ENCODE data around the gene ARRB1. TPM values are rescaled to one million over a fixed set of nuclear protein-coding genes. Genes with fewer than 3 reads are reported as not detected.
A peak's percentile ranks its signal among the peaks of the same experiment; 100 is the strongest.

Gene ARRB1
- total RNA-seq (10 to 100 TPM; 37.2 to 57.3 (median 47.3) TPM), total RNA-seq (7.5 to 105 (median 46.7) reads per million in 29 experiments)
- total RNA-seq (2013): 28.4 TPM

DNA sequence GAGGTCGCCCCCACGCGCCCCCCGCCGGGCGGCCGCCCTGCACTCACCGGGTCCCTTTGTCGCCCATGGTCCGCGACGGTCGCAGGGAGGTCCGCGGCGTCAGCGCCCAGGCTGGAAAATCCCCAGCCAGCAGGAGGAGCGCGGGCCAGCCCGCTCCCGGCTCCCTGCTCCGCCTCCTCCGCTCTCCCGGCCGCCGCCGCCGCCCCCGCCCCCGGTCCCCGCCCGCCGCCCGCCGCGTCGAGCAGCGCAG, at the start of gene ARRB1:
Gene ARRB1 (minus strand): TSS at position 121 of the 250 bp plus-strand sequence. CDS start 54 bp downstream, at position 67.
- H3K27ac ChIP-seq (ENCODE audit: low read length): peak within 1 kb of the TSS; percentile 71
- Mint-ChIP-seq H3K4me3 (peak within 1 kb of the TSS; percentile 82 to 88 (median 84)), H3K4me1 (peaks cover 63 to 74% (median 71%) of the 10 kb centered on the region in 3 donors), H3K27ac (peak within 1 kb of the TSS; percentile 95 to 97), H3K36me3 (no peaks in the 10 kb centered on the region), H3K9me3 (no peaks in the 10 kb centered on the region), H3K27me3 (no peaks in the 10 kb centered on the region)
- H3K4me1 ChIP-seq (ENCODE audit: control insufficient read depth in 1 of 2, extremely low read depth in 1 of 2, insufficient read depth in 2 of 2, low read length in 2 of 2): peaks cover 19 to 56% of the 10 kb centered on the region in 2 experiments
- WGBS (ENCODE audit: insufficient coverage): under 1% methylated on average over 38 of the region's 38 CpGs
- no peak for DNase-seq
- peak within 1 kb of the TSS; percentile 62 to 84 for H3K4me3 ChIP-seq (ENCODE audit: control insufficient read depth in 1 of 2, extremely low read depth in 1 of 2, low read length in 1 of 2)
- ATAC-seq (replicated peaks in 1 of 4): no peak
- no peaks in the 10 kb centered on the region for H3K27me3 ChIP-seq (replicated peaks in 1 of 2; ENCODE audit: control insufficient read depth in 2 of 2, extremely low read depth in 1 of 2, insufficient read depth in 2 of 2, low read length in 1 of 2)
- ChIA-PET POLR2A (no interaction called here), CTCF (no interaction called here)
- H3K9me3 ChIP-seq: no peaks in the 10 kb centered on the region
- no peaks in the 10 kb centered on the region for H3K36me3 ChIP-seq (ENCODE audit: control insufficient read depth in 2 of 2, extremely low read depth in 1 of 2, insufficient read depth in 1 of 2, low read length in 1 of 2)

DNA sequence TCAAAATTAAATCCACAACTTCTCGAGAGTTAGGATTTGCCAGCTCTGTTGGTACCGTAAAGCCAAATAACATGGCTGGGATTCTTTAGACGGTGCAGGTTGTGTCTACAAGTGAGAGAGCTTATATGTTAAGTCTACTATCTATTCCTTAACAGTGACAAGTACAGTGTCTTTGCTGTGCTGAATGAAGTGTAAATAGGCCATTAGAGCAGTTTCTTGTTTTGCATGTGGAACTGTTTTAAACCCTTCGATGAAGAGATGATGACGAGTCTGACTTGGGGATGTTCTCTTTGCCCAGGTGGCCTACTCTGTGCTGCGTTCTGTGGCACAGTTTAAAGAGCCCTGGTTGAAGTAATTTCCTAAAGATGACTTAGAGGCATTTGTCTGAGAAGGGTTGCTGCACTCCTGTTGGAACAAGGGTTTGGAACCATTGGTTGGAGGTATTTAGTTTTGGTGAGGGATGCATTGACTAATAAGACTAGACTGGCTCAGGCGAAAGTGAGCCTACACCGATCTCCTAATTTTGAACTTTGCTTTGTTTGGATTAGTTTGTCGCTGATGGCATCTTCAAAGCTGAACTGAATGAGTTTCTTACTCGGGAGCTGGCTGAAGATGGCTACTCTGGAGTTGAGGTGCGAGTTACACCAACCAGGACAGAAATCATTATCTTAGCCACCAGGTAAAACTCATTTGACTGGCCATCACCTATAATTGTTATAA, 48.8 kb upstream of the ARRB1 start:
- DNase-seq: peak in 5 of 35 experiments; percentile 8 to 49 (median 19)
- 0% methylated on average over 3 of the region's 11 CpGs for WGBS (ENCODE audit: insufficient coverage)
- Mint-ChIP-seq H3K4me1 (peaks cover 45 to 49% (median 47%) of the 10 kb centered on the region in 3 donors), H3K4me3 (peak overlapping the region; percentile 96 to 99 (median 96)), H3K9me3 (no peaks in the 10 kb centered on the region), H3K27ac (peak overlapping the region; percentile 97 to 98), H3K36me3 (peaks cover 39% of the 10 kb centered on the region), H3K27me3 (no peaks in the 10 kb centered on the region)
- ATAC-seq (replicated peaks in 1 of 4): peak; percentile 13 to 25 (median 18)
- peak overlapping the region; percentile 94 for H3K27ac ChIP-seq (ENCODE audit: low read length)
- peaks cover 17 to 46% of the 10 kb centered on the region in 2 donors for H3K36me3 ChIP-seq (ENCODE audit: control insufficient read depth in 2 of 2, extremely low read depth in 1 of 2, insufficient read depth in 1 of 2, low read length in 1 of 2)
- peaks cover 0 to 3% of the 10 kb centered on the region in 2 experiments for H3K27me3 ChIP-seq (replicated peaks in 1 of 2; ENCODE audit: control insufficient read depth in 2 of 2, extremely low read depth in 1 of 2, insufficient read depth in 2 of 2, low read length in 1 of 2)
- no peaks in the 10 kb centered on the region for H3K9me3 ChIP-seq
- ChIA-PET CTCF (interaction anchor here (0.6 to 1.7 kb wide), 9 partner anchors 9 to 159 kb away, joined by 3 to 7 read pairs (median 3); partner anchors contain the start of gene TPBGL (in 1 of the 2)), POLR2A (interaction anchor here (0.5 to 0.6 kb wide), 4 partner anchors 43 to 1042 kb away, joined by 3 to 7 read pairs (median 3); no protein-coding TSS in a partner anchor)
- H3K4me1 ChIP-seq (ENCODE audit: control insufficient read depth in 1 of 2, extremely low read depth in 1 of 2, insufficient read depth in 2 of 2, low read length in 2 of 2): peaks cover 19 to 36% of the 10 kb centered on the region in 2 experiments
- H3K4me3 ChIP-seq (ENCODE audit: control insufficient read depth in 1 of 2, extremely low read depth in 1 of 2, low read length in 1 of 2): peak overlapping the region; percentile 90 to 97

DNA sequence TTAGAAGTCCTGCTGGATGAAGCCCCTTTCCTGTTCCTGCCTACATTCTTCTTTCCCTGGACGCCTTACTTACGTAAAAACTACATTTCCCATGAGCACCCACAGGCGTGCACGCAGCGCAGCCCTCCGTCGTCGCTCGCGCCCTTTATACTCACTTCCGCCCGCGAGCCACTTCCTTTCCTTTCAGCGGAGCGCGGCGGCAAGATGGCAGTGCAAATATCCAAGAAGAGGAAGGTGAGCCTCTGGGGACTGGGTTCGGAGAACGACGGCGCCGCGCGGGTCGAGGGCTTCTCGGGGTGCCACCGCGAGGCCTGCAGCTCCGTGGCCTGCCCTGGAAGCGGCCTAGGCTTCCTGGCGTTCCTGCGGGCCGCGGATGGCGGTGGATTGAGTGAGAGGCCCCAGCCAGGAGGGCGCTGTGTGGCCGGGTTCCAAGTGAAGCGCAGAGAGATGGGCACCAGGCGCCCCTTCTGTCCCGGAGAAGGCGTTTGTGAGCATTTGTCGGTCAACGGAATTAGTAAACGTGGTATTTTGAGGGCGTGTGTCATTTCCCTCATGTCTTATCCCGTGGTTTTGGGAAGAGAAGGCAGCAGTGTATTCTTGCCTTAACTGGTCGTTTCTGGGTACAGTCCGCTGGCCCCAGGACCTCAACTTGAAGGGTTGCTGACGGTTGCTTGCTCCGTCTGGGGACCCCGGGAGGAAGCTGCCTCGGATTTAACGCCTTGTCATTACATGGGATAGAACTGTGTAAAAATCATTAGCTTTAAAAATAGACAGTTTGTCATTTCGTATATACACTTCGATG, 48.1 kb upstream of the ARRB1 start, which contains the start of gene RPS3:
Gene RPS3 (plus strand): TSS at position 175 of the 802 bp plus-strand sequence. CDS start 30 bp downstream, at position 205.
- Histone ChIP-seq H3K27me3 (replicated peaks in 1 of 2; ENCODE audit: control insufficient read depth in 2 of 2, extremely low read depth in 1 of 2, insufficient read depth in 2 of 2, low read length in 1 of 2) (peaks cover 0 to 3% of the 10 kb centered on the region in 2 experiments), H3K27ac (ENCODE audit: low read length) (peak within 1 kb of the TSS; percentile 94), H3K36me3 (ENCODE audit: control insufficient read depth in 2 of 2, extremely low read depth in 1 of 2, insufficient read depth in 1 of 2, low read length in 1 of 2) (peaks cover 13 to 38% of the 10 kb centered on the region in 2 donors), H3K4me1 (ENCODE audit: control insufficient read depth in 1 of 2, extremely low read depth in 1 of 2, insufficient read depth in 2 of 2, low read length in 2 of 2) (peaks cover 19 to 36% of the 10 kb centered on the region in 2 experiments), H3K9me3 (no peaks in the 10 kb centered on the region), H3K4me3 (ENCODE audit: control insufficient read depth in 1 of 2, extremely low read depth in 1 of 2, low read length in 1 of 2) (peak within 1 kb of the TSS; percentile 90 to 97)
- under 1% methylated on average over 38 of the region's 55 CpGs for WGBS (ENCODE audit: insufficient coverage)
- Mint-ChIP-seq H3K4me3 (peak within 1 kb of the TSS; percentile 96 to 99 (median 96)), H3K36me3 (peaks cover 36% of the 10 kb centered on the region), H3K9me3 (no peaks in the 10 kb centered on the region), H3K27me3 (no peaks in the 10 kb centered on the region), H3K27ac (peak within 1 kb of the TSS; percentile 97 to 98), H3K4me1 (peaks cover 45 to 47% (median 46%) of the 10 kb centered on the region in 3 donors)
- ChIA-PET CTCF (interaction anchor here (0.6 to 1.7 kb wide), 6 partner anchors 9 to 158 kb away, joined by 3 to 7 read pairs (median 4); partner anchors contain the start of gene TPBGL (in 1 of the 2)), POLR2A (interaction anchor here (0.5 to 0.7 kb wide), 4 partner anchors 136 to 1043 kb away, joined by 3 to 7 read pairs (median 4); no protein-coding TSS in a partner anchor)
- ATAC-seq (replicated peaks in 1 of 4) (peak; percentile 88 to 94 (median 94)), DNase-seq (peak; percentile 78 to 93 (median 86))

DNA sequence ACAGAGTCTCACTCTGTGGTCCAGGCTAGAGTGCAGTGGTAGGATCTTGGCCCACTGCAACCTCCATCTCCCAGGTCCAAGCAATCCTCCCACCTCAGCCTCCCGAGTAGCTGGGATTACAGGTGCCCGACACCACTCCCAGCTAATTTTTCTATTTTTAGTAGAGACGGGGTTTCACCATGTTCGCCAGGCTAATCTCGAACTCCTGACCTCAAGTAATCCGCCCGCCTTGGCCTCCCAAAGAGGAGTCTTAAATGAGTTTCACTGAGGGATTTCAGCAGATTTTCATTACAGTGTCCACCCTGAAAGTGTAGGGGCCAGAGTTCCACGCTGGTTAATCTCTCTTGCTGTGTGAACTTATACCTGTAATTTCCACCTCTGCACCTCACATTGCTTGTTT, 47.4 kb upstream of the ARRB1 start:
- 84% methylated on average over 5 of the region's 8 CpGs for WGBS (ENCODE audit: insufficient coverage)
- Mint-ChIP-seq H3K4me1 (peaks cover 39 to 43% (median 40%) of the 10 kb centered on the region in 3 donors), H3K27me3 (no peaks in the 10 kb centered on the region), H3K9me3 (no peaks in the 10 kb centered on the region), H3K36me3 (peaks cover 29% of the 10 kb centered on the region), H3K4me3 (peak overlapping the region; percentile 96 to 99 (median 96)), H3K27ac (peak overlapping the region; percentile 97 to 98)
- no peaks in the 10 kb centered on the region for H3K9me3 ChIP-seq
- CTCF ChIA-PET: interaction anchor here in 1 of 2 donors (1.7 kb wide), 1 partner anchor 10 kb away, joined by 7 read pairs; no protein-coding TSS in a partner anchor
- peak overlapping the region; percentile 94 for H3K27ac ChIP-seq (ENCODE audit: low read length)
- POLR2A ChIA-PET: interaction anchor here in 1 of 2 donors (0.7 kb wide), 1 partner anchor 983 kb away, joined by 5 read pairs; no protein-coding TSS in a partner anchor
- no peak overlapping the region for H3K4me3 ChIP-seq (ENCODE audit: control insufficient read depth in 1 of 2, extremely low read depth in 1 of 2, low read length in 1 of 2)
- peaks cover 0 to 3% of the 10 kb centered on the region in 2 experiments for H3K27me3 ChIP-seq (replicated peaks in 1 of 2; ENCODE audit: control insufficient read depth in 2 of 2, extremely low read depth in 1 of 2, insufficient read depth in 2 of 2, low read length in 1 of 2)
- DNase-seq: no peak
- H3K36me3 ChIP-seq (ENCODE audit: control insufficient read depth in 2 of 2, extremely low read depth in 1 of 2, insufficient read depth in 1 of 2, low read length in 1 of 2): peaks cover 11 to 32% of the 10 kb centered on the region in 2 donors
- peak in 2 of 4 experiments; percentile 1 to 3 for ATAC-seq (replicated peaks in 1 of 4)
- H3K4me1 ChIP-seq (ENCODE audit: control insufficient read depth in 1 of 2, extremely low read depth in 1 of 2, insufficient read depth in 2 of 2, low read length in 2 of 2): peaks cover 16 to 33% of the 10 kb centered on the region in 2 experiments

DNA sequence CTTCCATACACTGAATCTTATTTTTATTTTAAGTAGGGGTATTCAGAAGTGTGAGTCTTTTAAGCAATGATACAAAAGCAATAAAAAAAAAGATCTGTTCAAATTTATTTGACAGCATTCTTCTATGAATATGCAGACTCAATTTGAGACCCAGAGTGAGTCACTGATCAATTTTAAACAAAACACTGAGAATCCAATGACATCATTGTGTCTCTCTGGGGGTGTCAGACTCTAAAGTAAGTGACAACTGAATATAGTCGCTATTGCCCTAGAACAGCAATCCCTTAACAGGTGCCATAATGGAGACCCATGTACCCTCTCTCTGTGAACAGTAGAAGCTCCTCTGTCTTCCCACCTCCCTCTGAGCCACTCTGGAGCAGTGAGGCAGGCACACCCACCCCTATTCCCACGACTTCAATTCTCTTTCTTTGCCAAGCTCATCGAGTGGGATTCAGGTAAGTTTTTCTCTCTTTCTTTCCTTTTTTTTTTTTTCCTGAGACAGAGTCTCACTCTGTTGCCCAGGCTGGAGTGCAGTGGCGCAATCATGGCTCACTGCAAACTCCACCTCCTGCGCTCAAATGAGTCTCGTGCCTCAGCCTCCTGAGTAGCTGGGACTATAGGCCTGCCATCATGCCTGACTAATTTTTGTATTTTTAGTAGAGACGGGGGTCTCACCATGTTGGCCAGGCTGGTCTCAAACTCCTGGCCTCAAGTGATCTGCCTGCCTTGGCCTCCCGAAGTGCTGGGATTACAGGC, 42.8 kb upstream of the ARRB1 start:
- Mint-ChIP-seq H3K27me3 (peaks cover 0 to 1% of the 10 kb centered on the region in 2 donors), H3K4me1 (peaks cover 2 to 3% (median 3%) of the 10 kb centered on the region in 3 donors), H3K36me3 (no peaks in the 10 kb centered on the region), H3K27ac (no peak overlapping the region), H3K9me3 (no peaks in the 10 kb centered on the region), H3K4me3 (no peak overlapping the region)
- Histone ChIP-seq H3K27ac (ENCODE audit: low read length) (no peak overlapping the region), H3K36me3 (ENCODE audit: control insufficient read depth in 2 of 2, extremely low read depth in 1 of 2, insufficient read depth in 1 of 2, low read length in 1 of 2) (no peaks in the 10 kb centered on the region), H3K4me3 (ENCODE audit: control insufficient read depth in 1 of 2, extremely low read depth in 1 of 2, low read length in 1 of 2) (no peak overlapping the region), H3K27me3 (replicated peaks in 1 of 2; ENCODE audit: control insufficient read depth in 2 of 2, extremely low read depth in 1 of 2, insufficient read depth in 2 of 2, low read length in 1 of 2) (peaks cover 0 to 9% of the 10 kb centered on the region in 2 experiments), H3K9me3 (no peaks in the 10 kb centered on the region), H3K4me1 (ENCODE audit: control insufficient read depth in 1 of 2, extremely low read depth in 1 of 2, insufficient read depth in 2 of 2, low read length in 2 of 2) (peaks cover 0 to 5% of the 10 kb centered on the region in 2 experiments)
- ATAC-seq (replicated peaks in 1 of 4) (no peak), DNase-seq (no peak)
- POLR2A ChIA-PET: interaction anchor here in 1 of 2 donors (0.7 kb wide), 1 partner anchor 119 kb away, joined by 3 read pairs; no protein-coding TSS in a partner anchor
- CTCF ChIA-PET: interaction anchor here in 1 of 2 donors (0.6 to 0.7 kb wide), 2 partner anchors 15 to 32 kb away, joined by 9 to 13 read pairs; no protein-coding TSS in a partner anchor
- WGBS (ENCODE audit: insufficient coverage): 77% methylated on average over 4 of the region's 8 CpGs
